GM13977 (cell line): ENCODE data around the gene PRND.

Experiments
- DNase-seq: peaks from one replicate; pipeline ENCODE4 v3.0.0; 2012; ENCODE audit warnings: low spot score
- in situ Hi-C: fragments of 300-500 bp; cut with MboI; formaldehyde crosslinking; loops from one replicate; pipeline ENCODE4 v1.12.0; 2022; ENCODE audit warnings: low sequenced_read_pairs, low pct_unique_long_range_greater_than_20kb, mixed read lengths, inconsistent platforms; ENCODE audit not compliant: unreplicated experiment
- TF ChIP-seq, protein P1 (sequence below): IDR thresholded peaks from 2 replicates; pipeline ENCODE4 v1.5.1; 2012; ENCODE audit warnings: mild to moderate bottlenecking, control low read depth; ENCODE audit not compliant: insufficient read depth; ENCODE audit errors: extremely low read depth, missing control alignments

PRND gene

GRCh38 chr20:4681991-4682401, 39.7 kb upstream of the PRND start:
- DNase-seq = no peak
- TF ChIP-seq, protein P1, sequence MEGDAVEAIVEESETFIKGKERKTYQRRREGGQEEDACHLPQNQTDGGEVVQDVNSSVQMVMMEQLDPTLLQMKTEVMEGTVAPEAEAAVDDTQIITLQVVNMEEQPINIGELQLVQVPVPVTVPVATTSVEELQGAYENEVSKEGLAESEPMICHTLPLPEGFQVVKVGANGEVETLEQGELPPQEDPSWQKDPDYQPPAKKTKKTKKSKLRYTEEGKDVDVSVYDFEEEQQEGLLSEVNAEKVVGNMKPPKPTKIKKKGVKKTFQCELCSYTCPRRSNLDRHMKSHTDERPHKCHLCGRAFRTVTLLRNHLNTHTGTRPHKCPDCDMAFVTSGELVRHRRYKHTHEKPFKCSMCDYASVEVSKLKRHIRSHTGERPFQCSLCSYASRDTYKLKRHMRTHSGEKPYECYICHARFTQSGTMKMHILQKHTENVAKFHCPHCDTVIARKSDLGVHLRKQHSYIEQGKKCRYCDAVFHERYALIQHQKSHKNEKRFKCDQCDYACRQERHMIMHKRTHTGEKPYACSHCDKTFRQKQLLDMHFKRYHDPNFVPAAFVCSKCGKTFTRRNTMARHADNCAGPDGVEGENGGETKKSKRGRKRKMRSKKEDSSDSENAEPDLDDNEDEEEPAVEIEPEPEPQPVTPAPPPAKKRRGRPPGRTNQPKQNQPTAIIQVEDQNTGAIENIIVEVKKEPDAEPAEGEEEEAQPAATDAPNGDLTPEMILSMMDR = no peak
- in situ Hi-C loops = no loop called here

DNA sequence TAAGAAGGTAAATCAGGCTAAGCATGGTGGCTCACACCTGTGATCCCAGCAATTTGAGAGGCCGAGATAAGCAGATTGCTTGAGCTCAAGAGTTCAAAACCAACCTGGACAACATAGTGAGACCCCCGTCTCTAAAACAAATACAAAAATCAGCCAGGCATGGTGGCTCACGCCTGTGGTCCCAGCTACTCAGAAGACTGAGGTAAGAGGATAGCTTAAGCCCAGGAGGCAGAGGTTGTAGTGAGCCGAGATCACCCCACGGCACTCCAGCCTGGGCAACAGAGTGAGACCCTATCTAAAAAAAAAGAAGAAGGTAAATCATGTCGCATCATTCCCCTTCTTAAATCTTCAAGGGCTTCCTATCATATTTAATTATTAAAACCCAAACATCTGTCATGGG, 39.0 kb upstream of the PRND start:
- TF ChIP-seq, protein P1 = no peak
- in situ Hi-C loops = no loop called here
- no peak for DNase-seq

- TF ChIP-seq, protein P1 = no peak
- no peak for DNase-seq
- in situ Hi-C loops = no loop called here
Measured at GRCh38 chr20:4683261-4683660, 38.4 kb upstream of the PRND start.

GRCh38 chr20:4684837-4685413, 36.8 kb upstream of the PRND start:
- in situ Hi-C loops = no loop called here
- DNase-seq = no peak
- TF ChIP-seq, protein P1 = no peak

DNA sequence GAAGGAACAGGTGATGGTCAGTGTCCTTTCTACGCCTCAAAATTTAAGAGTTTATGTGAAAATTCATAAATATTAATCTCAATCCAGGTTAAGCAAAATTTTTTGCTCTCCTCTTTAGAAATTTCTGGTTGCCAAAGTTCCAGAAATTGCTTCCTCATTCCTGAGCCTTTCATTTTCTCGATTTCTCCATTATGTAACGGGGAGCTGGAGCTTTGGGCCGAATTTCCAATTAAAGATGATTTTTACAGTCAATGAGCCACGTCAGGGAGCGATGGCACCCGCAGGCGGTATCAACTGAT, 35.8 kb upstream of the PRND start:
- in situ Hi-C loops = no loop called here
- no peak for DNase-seq
- TF ChIP-seq, protein P1 = no peak

GRCh38 chr20:4688305-4688704, 33.4 kb upstream of the PRND start:
- in situ Hi-C loops = no loop called here
- no peak for DNase-seq
- TF ChIP-seq, protein P1 = no peak

DNA sequence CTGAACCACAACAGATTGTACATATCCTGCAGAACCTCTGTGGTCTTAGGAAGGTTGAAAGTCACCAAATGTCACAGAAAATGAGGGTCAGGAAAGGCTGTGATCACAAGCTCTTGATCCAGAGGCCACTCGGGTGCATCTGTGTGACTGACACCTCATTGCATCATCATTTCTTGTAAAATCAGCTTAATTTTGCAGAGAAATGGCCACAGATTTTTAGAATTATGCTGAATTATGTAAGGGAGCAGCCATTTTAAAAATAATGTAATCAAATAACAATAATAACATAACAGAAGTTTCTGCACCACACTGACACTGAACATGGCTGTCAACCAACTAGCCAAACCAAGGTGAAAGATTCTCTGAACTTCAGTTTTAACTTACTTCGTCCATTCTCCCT, 32.5 kb upstream of the PRND start:
- no peak for DNase-seq
- TF ChIP-seq, protein P1 = no peak
- in situ Hi-C loops = no loop called here
